Adrenal gland (tissue), 12 donors: ENCODE results near the gene PRKCB. TPM values are rescaled to one million over a fixed set of nuclear protein-coding genes. Genes with fewer than 3 reads are reported as not detected.

Experiments
- DNase-seq, 7 donors: peaks; one replicate each; pipeline ENCODE4 v3.0.0-alpha.2; 2019 to 2020
- H3K27ac ChIP-seq, 5 donors: fragments of 200-600 bp; sonication (generic) in 4 of 5; 1 replicate in 3 of 5; 2 replicates in 2 of 5; pipeline versions ENCODE4 v1.5.1 to v1.8.0; 2016 to 2020; ENCODE audit warnings: mild to moderate bottlenecking in 1 of 5
- H3K27me3 ChIP-seq: fragments of 200-600 bp; 2 replicates; pipeline ENCODE4 v1.8.0; 2021
- H3K36me3 ChIP-seq, 2 donors: fragments of 200-600 bp; replicated peaks in 1 of 2; 1 replicate in 1 of 2; 2 replicates in 1 of 2; pipeline versions ENCODE4 v1.5.1 to v1.8.0; 2018 to 2022
- H3K4me1 ChIP-seq, 2 donors: fragments of 200-600 bp; replicated peaks in 1 of 2; 1 replicate in 1 of 2; 2 replicates in 1 of 2; pipeline versions ENCODE4 v1.5.1 to v1.8.0; 2018 to 2021
- H3K4me3 ChIP-seq, 4 donors: fragments of 200-600 bp; sonication (generic) in 3 of 4; one replicate each; pipeline ENCODE4 v1.5.1; 2016 to 2018
- H3K9me3 ChIP-seq, 3 donors: fragments of 200-600 bp; sonication (generic) in 1 of 3; replicated peaks in 1 of 3; 1 replicate in 2 of 3; 2 replicates in 1 of 3; pipeline versions ENCODE4 v1.5.1 to v1.8.0; 2016 to 2021
- POLR2A ChIP-seq, 2 donors: fragments of 450-650 bp; IDR thresholded peaks; one replicate each; pipeline ENCODE4 v1.6.1; 2017; ENCODE audit warnings: antibody characterized with exemption in 2 of 2, mild to moderate bottlenecking in 2 of 2, moderate library complexity in 1 of 2
- WGBS, 4 donors: extraction: QIAGEN DNeasy Blood & Tissue Kit in 2 of 4; methylation state at CpG; one replicate each; pipeline versions ENCODE4 v1.1.5 to v1.1.7; 2013 to 2017; 5-methylcytosine and 5-hydroxymethylcytosine counted together
- intact Hi-C, 2 donors: fragments of 100-400 bp; cut with DNase I; formaldehyde crosslinking; loops; one replicate each; pipeline versions ENCODE4 v1.14.1 to v1.15.0; 2022 to 2023
- polyA plus RNA-seq, 3 donors: library from polyadenylated mRNA; stranded (reverse); fragments of 200-250 nt in 2 of 3; fragments of 350-450 nt in 1 of 3; fragmentation: Illumina TruSeq in 1 of 3; extraction: RNeasy Lipid Tissue Mini Kit (QIAGEN cat#74804) in 1 of 3; gene quantifications; one replicate each; pipeline ENCODE4 v1.2.3, GENCODE V29; 2013 to 2014
- total RNA-seq, 9 donors: library from RNA; depleted of rRNA in 4 of 9; stranded (reverse); fragments of >200 nt in 4 of 9; fragments of 120-200 nt in 1 of 9; fragmentation: NEBNext Ultra II Directional in 1 of 9; extraction: Animal tissue kit (Norgen Biotek cat#: 25700) in 1 of 9; gene quantifications; one replicate each; pipeline versions ENCODE4 v1.1.0 to v1.2.4, GENCODE V29; 2013 to 2023
- TF ChIP-seq, protein P1 (sequence below), 6 experiments: fragments of 450-650 bp in 4 of 6; fragments of 200-600 bp in 2 of 6; sonication (generic) in 1 of 6; IDR thresholded peaks; 1 replicate in 5 of 6; 2 replicates in 1 of 6; pipeline versions ENCODE4 v1.5.1 to v1.8.0; 2016 to 2021; ENCODE audit warnings: antibody characterized with exemption in 6 of 6, mild to moderate bottlenecking in 2 of 6, moderate library complexity in 1 of 6
- donor health status: healthy with polysubstance abuse.
- donor health status: Bipolar disorder and iron deficiency.
- donor health status: DM: yes; HTN: yes; CAD: no.
- donor health status: DM: no; HTN: no; CAD: no.
- donor health status: DM: no; HTN: no; CAD: no.
- donor health status: DM: yes; HTN: yes; CAD: no.

The PRKCB gene
- total and polyA plus RNA-seq, 12 donors: 0.54 to 8.0 (median 3.0) TPM

DNA sequence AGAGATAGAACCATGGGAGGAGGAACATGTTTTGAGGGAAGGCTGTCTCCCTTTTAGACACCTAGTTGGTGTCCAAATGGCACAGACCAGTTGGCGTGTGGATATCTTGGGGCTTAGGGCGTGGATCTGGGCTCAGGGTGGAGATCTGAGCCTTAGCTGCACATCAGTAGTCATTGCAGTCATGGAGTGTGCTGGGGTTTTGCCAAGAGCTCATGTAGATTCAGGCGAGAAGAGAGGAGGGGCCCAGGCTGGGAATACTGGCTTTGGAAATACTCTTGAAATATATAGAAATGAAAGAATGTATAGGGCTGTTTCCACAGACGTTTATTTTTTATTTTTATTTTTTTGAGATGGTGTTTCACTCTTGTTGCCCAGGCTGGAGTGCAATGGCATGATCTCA, 92.0 kb downstream of the PRKCB start:
- Histone ChIP-seq H3K4me3 (no peak overlapping the region), H3K27ac (no peak overlapping the region), H3K9me3 (no peaks in the 10 kb centered on the region), H3K27me3 (no peaks in the 10 kb centered on the region), H3K4me1 (no peaks in the 10 kb centered on the region), H3K36me3 (no peaks in the 10 kb centered on the region)
- DNase-seq: no peak
- TF ChIP-seq POLR2A (IDR thresholded peaks at IDR 0.05): no peak
- TF ChIP-seq, protein P1, sequence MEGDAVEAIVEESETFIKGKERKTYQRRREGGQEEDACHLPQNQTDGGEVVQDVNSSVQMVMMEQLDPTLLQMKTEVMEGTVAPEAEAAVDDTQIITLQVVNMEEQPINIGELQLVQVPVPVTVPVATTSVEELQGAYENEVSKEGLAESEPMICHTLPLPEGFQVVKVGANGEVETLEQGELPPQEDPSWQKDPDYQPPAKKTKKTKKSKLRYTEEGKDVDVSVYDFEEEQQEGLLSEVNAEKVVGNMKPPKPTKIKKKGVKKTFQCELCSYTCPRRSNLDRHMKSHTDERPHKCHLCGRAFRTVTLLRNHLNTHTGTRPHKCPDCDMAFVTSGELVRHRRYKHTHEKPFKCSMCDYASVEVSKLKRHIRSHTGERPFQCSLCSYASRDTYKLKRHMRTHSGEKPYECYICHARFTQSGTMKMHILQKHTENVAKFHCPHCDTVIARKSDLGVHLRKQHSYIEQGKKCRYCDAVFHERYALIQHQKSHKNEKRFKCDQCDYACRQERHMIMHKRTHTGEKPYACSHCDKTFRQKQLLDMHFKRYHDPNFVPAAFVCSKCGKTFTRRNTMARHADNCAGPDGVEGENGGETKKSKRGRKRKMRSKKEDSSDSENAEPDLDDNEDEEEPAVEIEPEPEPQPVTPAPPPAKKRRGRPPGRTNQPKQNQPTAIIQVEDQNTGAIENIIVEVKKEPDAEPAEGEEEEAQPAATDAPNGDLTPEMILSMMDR (IDR thresholded peaks at IDR 0.05): no peak
- WGBS, 4 donors: 26 to 44% (median 30%) methylated on average over 4 of the region's 4 CpGs
- intact Hi-C loops: no loop called here

DNA sequence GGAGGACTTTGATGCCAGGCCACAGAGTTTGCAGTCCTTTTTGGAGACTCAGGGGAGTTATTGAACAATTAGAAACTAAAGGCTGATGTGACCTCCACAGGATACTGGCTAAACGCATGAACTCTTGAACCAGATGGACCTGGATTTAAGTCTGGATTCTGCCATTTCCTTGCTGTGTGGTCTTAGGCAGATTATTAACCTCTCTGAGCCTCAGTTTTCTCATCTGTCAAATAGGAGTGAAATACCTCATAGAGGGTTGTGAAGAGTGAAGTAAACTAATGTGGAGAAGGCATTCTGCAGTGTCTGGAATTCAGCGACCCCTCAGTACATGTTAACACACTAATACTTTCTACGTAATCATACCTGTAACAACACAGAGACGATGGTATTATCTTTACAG, 93.5 kb downstream of the PRKCB start:
- Histone ChIP-seq H3K4me1 (no peaks in the 10 kb centered on the region), H3K9me3 (no peaks in the 10 kb centered on the region), H3K36me3 (no peaks in the 10 kb centered on the region), H3K27ac (no peak overlapping the region), H3K27me3 (no peaks in the 10 kb centered on the region), H3K4me3 (no peak overlapping the region)
- TF ChIP-seq, protein P1 (IDR thresholded peaks at IDR 0.05): no peak
- no peak for TF ChIP-seq POLR2A (IDR thresholded peaks at IDR 0.05)
- intact Hi-C loops: no loop called here
- WGBS, 4 donors: 80 to 90% (median 85%) methylated on average over 4 of the region's 4 CpGs
- no peak for DNase-seq

DNA sequence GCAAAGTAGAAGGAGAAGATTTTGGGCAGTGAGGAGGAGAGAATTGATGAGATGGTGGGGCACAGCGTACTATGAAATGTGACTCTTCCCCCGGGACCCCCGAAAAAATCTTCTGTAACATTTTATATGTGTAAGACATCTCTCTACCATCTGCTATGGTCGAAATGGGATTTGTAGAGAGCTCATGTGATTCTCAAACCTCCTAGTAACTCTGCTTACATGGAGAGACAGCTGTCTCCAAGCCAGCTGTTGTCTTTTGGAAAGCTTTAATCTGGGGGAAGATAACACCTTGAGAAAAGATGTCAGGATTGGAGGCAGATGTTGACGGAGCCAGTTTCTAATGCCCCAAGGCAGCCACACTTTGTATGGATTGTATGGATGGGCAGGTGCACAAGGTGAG, 94.1 kb downstream of the PRKCB start:
- WGBS, 4 donors: 60 to 80% (median 75%) methylated on average over 5 of the region's 5 CpGs
- no peak for TF ChIP-seq POLR2A (IDR thresholded peaks at IDR 0.05)
- TF ChIP-seq, protein P1 (IDR thresholded peaks at IDR 0.05): no peak

DNA sequence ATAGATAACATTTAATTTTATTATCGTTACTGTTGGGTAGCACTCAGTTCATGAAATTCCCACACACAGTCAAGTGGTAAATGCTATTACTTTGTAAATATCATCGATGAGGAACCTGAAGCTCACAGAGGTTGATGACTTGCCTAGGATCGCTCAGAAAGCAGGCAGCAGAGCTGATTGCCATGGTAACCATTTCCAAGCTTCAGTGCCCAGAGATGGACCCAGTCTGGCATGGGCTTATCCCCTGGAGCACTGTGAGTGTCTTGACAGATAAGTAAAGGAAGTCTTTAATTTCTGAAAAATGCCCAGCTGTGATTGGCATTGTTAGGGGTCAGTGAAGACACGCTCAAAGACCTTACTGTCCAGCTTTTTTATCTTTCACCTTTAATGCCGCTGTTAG, 95.0 kb downstream of the PRKCB start:
- Histone ChIP-seq H3K4me1 (no peaks in the 10 kb centered on the region), H3K36me3 (no peaks in the 10 kb centered on the region), H3K9me3 (no peaks in the 10 kb centered on the region), H3K27ac (no peak overlapping the region), H3K27me3 (no peaks in the 10 kb centered on the region), H3K4me3 (no peak overlapping the region)
- 76 to 84% (median 79%) methylated on average over 5 of the region's 5 CpGs for WGBS, 4 donors
- intact Hi-C loops: no loop called here
- TF ChIP-seq, protein P1 (IDR thresholded peaks at IDR 0.05): no peak
- TF ChIP-seq POLR2A (IDR thresholded peaks at IDR 0.05): no peak
- DNase-seq: no peak

More for the DNA sequence above, 94.1 kb downstream of the PRKCB start:
- intact Hi-C loops: no loop called here
- DNase-seq: no peak
- Histone ChIP-seq H3K4me3 (no peak overlapping the region), H3K4me1 (no peaks in the 10 kb centered on the region), H3K27me3 (no peaks in the 10 kb centered on the region), H3K36me3 (no peaks in the 10 kb centered on the region), H3K9me3 (no peaks in the 10 kb centered on the region), H3K27ac (no peak overlapping the region)
